HepG2 (cell line): ENCODE results near the gene LOC128125822.
A peak's percentile ranks its signal among the peaks of the same experiment; 100 is the strongest.

Source experiments
- FLYWCH1 ChIP-seq: sonication (generic); formaldehyde crosslinking; IDR thresholded peaks from 2 replicates; pipeline ENCODE4 v1.8.1; 2023; ENCODE audit warnings: mild to moderate bottlenecking, missing genetic modification reagents
- KDM4B ChIP-seq: sonication (generic); formaldehyde crosslinking; IDR thresholded peaks from 2 replicates; pipeline ENCODE4 v1.4.0; 2020; ENCODE audit warnings: missing genetic modification reagents
- KDM5A ChIP-seq: fragments of 200-600 bp; sonication (generic); IDR thresholded peaks from 2 replicates; pipeline ENCODE4 v1.7.0; 2018; ENCODE audit warnings: antibody characterized with exemption, mild to moderate bottlenecking, low read length, borderline replicate concordance
- MLXIP ChIP-seq: sonication (generic); formaldehyde crosslinking; IDR thresholded peaks from 2 replicates; pipeline ENCODE4 v1.9.0; 2021; ENCODE audit warnings: missing genetic modification reagents, borderline replicate concordance
- MXD1 ChIP-seq: sonication (generic); formaldehyde crosslinking; IDR thresholded peaks from 2 replicates; pipeline ENCODE4 v1.4.0; 2020; ENCODE audit warnings: mild to moderate bottlenecking, missing genetic modification reagents
- NR3C1 ChIP-seq: sonication (generic); formaldehyde crosslinking; IDR thresholded peaks from 2 replicates; pipeline ENCODE4 v1.4.0; 2020; ENCODE audit warnings: missing genetic modification reagents
- PHF20 ChIP-seq: sonication (generic); formaldehyde crosslinking; IDR thresholded peaks from 2 replicates; pipeline ENCODE4 v1.5.0; 2020; ENCODE audit warnings: mild to moderate bottlenecking, missing genetic modification reagents
- RELA ChIP-seq: sonication (generic); formaldehyde crosslinking; IDR thresholded peaks from 2 replicates; pipeline ENCODE4 v1.4.0; 2020; ENCODE audit warnings: missing genetic modification reagents
- SAFB2 ChIP-seq: sonication (generic); formaldehyde crosslinking; IDR thresholded peaks from 2 replicates; pipeline ENCODE4 v1.5.1; 2020; ENCODE audit warnings: missing genetic modification reagents, low read depth, mild to moderate bottlenecking, borderline replicate concordance
- SALL2 ChIP-seq: sonication (generic); formaldehyde crosslinking; IDR thresholded peaks from 2 replicates; pipeline ENCODE4 v1.8.1; 2023; ENCODE audit warnings: mild to moderate bottlenecking, missing genetic modification reagents, inconsistent platforms
- SATB2 ChIP-seq: sonication (generic); formaldehyde crosslinking; IDR thresholded peaks from 2 replicates; pipeline ENCODE4 v1.5.0; 2020; ENCODE audit warnings: missing genetic modification reagents
- SIN3A ChIP-seq: IDR thresholded peaks from 2 replicates; pipeline ENCODE4 v1.6.1; 2011; ENCODE audit warnings: low read depth, mild to moderate bottlenecking, control low read depth, low read length, borderline replicate concordance
- SOX13 ChIP-seq, 3 experiments: fragments of 450-650 bp in 1 of 3; sonication (generic) in 1 of 3; formaldehyde crosslinking in 1 of 3; IDR thresholded peaks in 2 of 3; conservative IDR thresholded peaks in 1 of 3; 2 replicates each; pipeline versions ENCODE4 v1.5.0 to v1.6.1; 2016 to 2020; ENCODE audit warnings: antibody characterized with exemption in 1 of 3, mild to moderate bottlenecking in 1 of 3, missing compliant biosample characterization in 1 of 3, missing genetic modification reagents in 1 of 3, moderate library complexity in 1 of 3
- SYNCRIP ChIP-seq: fragments of 200-400 bp; formaldehyde crosslinking; IDR thresholded peaks from 2 replicates; pipeline ENCODE4 v1.6.1; 2018; ENCODE audit warnings: mild to moderate bottlenecking, low read depth, low read length; ENCODE audit not compliant: insufficient read depth
- TFDP2 ChIP-seq: sonication (generic); formaldehyde crosslinking; IDR thresholded peaks from 2 replicates; pipeline ENCODE4 v1.4.0; 2020; ENCODE audit warnings: missing genetic modification reagents
- ZBTB7B ChIP-seq: sonication (generic); formaldehyde crosslinking; IDR thresholded peaks from 2 replicates; pipeline ENCODE4 v1.4.0; 2020; ENCODE audit warnings: missing genetic modification reagents
- ZNF256 ChIP-seq: sonication (generic); formaldehyde crosslinking; conservative IDR thresholded peaks from 2 replicates; pipeline ENCODE4 v1.4.0; 2020; ENCODE audit warnings: missing genetic modification reagents
- ZNF263 ChIP-seq: sonication (generic); formaldehyde crosslinking; IDR thresholded peaks from 2 replicates; pipeline ENCODE4 v1.4.0; 2020; ENCODE audit warnings: missing genetic modification reagents
- ZNF30 ChIP-seq: sonication (generic); formaldehyde crosslinking; IDR thresholded peaks from 2 replicates; pipeline ENCODE4 v1.5.0; 2020; ENCODE audit warnings: mild to moderate bottlenecking, missing genetic modification reagents
- ZNF367 ChIP-seq: sonication (generic); formaldehyde crosslinking; IDR thresholded peaks from 2 replicates; pipeline ENCODE4 v1.4.0; 2020; ENCODE audit warnings: missing genetic modification reagents, borderline replicate concordance
- ZNF766 ChIP-seq: sonication (generic); formaldehyde crosslinking; IDR thresholded peaks from 2 replicates; pipeline ENCODE4 v1.5.0; 2020; ENCODE audit warnings: missing genetic modification reagents, borderline replicate concordance
- ZNF770 ChIP-seq: sonication (generic); formaldehyde crosslinking; IDR thresholded peaks from 2 replicates; pipeline ENCODE4 v1.5.0; 2020; ENCODE audit warnings: mild to moderate bottlenecking, missing genetic modification reagents
- ZNF773 ChIP-seq: sonication (generic); formaldehyde crosslinking; IDR thresholded peaks from 2 replicates; pipeline ENCODE4 v1.4.0; 2020; ENCODE audit warnings: missing genetic modification reagents, borderline replicate concordance

The LOC128125822 gene

GRCh38 chr6:63597141-63598048 lies 25.1 kb downstream of the LOC128125822 start (continued):
- TF ChIP-seq ZNF773 (CRISPR knock-in tag) (no peak), SAFB2 (CRISPR knock-in tag) (no peak), PHF20 (CRISPR knock-in tag) (no peak), ZNF30 (CRISPR knock-in tag) (no peak), NR3C1 (no peak), ZNF263 (CRISPR knock-in tag) (no peak), RELA (CRISPR knock-in tag) (no peak), TFDP2 (CRISPR knock-in tag) (no peak), SATB2 (CRISPR knock-in tag) (peak; percentile 81; the same call in 1 of the 2 replicates), SALL2 (no peak), ZNF770 (CRISPR knock-in tag) (no peak), ZNF766 (CRISPR knock-in tag) (no peak), KDM5A (peak; percentile 16; the same call in 1 of the 2 replicates), SOX13 (IDR thresholded peaks at IDR 0.05) (no peak), SOX13 (CRISPR knock-in tag; conservative IDR thresholded peaks at IDR 0.05 in 1 of 2, IDR thresholded peaks at IDR 0.05 in 1 of 2) (no peak), KDM4B (CRISPR knock-in tag) (no peak), ZNF367 (CRISPR knock-in tag) (no peak), MLXIP (no peak), ZNF256 (no peak), ZBTB7B (CRISPR knock-in tag) (no peak), SYNCRIP (no peak), MXD1 (CRISPR knock-in tag) (no peak), SIN3A (0 out of 2 replicates have a peak, but pooled peaks have one; percentile 7), FLYWCH1 (no peak)
